ENCODE data around the gene CARNS1.

DNA sequence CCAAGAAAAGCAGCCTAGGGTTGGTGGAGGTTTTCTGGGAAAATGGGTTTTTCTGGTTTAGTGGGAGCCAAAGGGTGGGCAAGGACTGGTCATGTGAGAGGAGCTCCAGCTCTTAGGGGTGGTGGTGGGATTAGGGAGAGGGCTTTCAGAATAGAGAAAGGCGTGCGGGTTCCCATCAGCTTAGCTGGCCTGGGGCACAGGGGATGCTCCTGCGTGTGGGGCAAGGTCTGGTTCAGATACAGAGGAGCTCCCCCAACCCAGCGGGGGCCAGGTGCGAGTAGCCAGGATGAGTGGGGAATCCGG is 52.9 kb downstream of the CARNS1 start:
- TF ChIP-seq, protein P1, sequence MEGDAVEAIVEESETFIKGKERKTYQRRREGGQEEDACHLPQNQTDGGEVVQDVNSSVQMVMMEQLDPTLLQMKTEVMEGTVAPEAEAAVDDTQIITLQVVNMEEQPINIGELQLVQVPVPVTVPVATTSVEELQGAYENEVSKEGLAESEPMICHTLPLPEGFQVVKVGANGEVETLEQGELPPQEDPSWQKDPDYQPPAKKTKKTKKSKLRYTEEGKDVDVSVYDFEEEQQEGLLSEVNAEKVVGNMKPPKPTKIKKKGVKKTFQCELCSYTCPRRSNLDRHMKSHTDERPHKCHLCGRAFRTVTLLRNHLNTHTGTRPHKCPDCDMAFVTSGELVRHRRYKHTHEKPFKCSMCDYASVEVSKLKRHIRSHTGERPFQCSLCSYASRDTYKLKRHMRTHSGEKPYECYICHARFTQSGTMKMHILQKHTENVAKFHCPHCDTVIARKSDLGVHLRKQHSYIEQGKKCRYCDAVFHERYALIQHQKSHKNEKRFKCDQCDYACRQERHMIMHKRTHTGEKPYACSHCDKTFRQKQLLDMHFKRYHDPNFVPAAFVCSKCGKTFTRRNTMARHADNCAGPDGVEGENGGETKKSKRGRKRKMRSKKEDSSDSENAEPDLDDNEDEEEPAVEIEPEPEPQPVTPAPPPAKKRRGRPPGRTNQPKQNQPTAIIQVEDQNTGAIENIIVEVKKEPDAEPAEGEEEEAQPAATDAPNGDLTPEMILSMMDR (IDR thresholded peaks at IDR 0.05; ENCODE audit: insufficient read depth, low read length, poor library complexity, severe bottlenecking): no peak
- no peak for TF ChIP-seq EZH2phosphoT487 (conservative IDR thresholded peaks at IDR 0.05; ENCODE audit: low read length)

Data from SU-DHL-6 (cell line).